ENCODE data around the gene TTC33.

The TTC33 gene

GRCh38 chr5:40655138-40655537, 100.6 kb downstream of the TTC33 start:
- H3K27me3 ChIP-seq (ENCODE audit: low read depth, low read length): no peaks in the 10 kb centered on the region
- H3K9me3 ChIP-seq (ENCODE audit: insufficient read depth, low read length): no peaks in the 10 kb centered on the region
- H4K20me1 ChIP-seq (ENCODE audit: insufficient read depth, low read length): no peaks in the 10 kb centered on the region
- TF ChIP-seq EZH2phosphoT487 (IDR thresholded peaks at IDR 0.05; ENCODE audit: low read depth): no peak
- no peak for TF ChIP-seq CTCF (IDR thresholded peaks at IDR 0.05; ENCODE audit: low read depth, low read length)
- no peaks in the 10 kb centered on the region for H3K36me3 ChIP-seq (replicated peaks; ENCODE audit: low read depth, low read length)
- H3K4me2 ChIP-seq (ENCODE audit: low read length): no peak overlapping the region
- peaks cover 10% of the 10 kb centered on the region for H3K4me1 ChIP-seq (ENCODE audit: low read length)
- H3K4me3 ChIP-seq (ENCODE audit: low read length): no peak overlapping the region
- H3K79me2 ChIP-seq (ENCODE audit: low read length): no peaks in the 10 kb centered on the region
- H2AFZ ChIP-seq (ENCODE audit: low read depth, low read length): no peak overlapping the region
- H3K9ac ChIP-seq (ENCODE audit: low read length): no peak overlapping the region
- H3K27ac ChIP-seq (ENCODE audit: low read length): no peak overlapping the region

GRCh38 chr5:40654377-40654991, 101.3 kb downstream of the TTC33 start:
- H3K4me3 ChIP-seq (ENCODE audit: low read length): no peak overlapping the region
- no peak overlapping the region for H3K9ac ChIP-seq (ENCODE audit: low read length)
- no peaks in the 10 kb centered on the region for H3K79me2 ChIP-seq (ENCODE audit: low read length)
- H2AFZ ChIP-seq (ENCODE audit: low read depth, low read length): no peak overlapping the region
- no peaks in the 10 kb centered on the region for H3K27me3 ChIP-seq (ENCODE audit: low read depth, low read length)
- no peaks in the 10 kb centered on the region for H4K20me1 ChIP-seq (ENCODE audit: insufficient read depth, low read length)
- peaks cover 15% of the 10 kb centered on the region for H3K4me1 ChIP-seq (ENCODE audit: low read length)
- H3K4me2 ChIP-seq (ENCODE audit: low read length): no peak overlapping the region
- no peaks in the 10 kb centered on the region for H3K36me3 ChIP-seq (replicated peaks; ENCODE audit: low read depth, low read length)
- H3K9me3 ChIP-seq (ENCODE audit: insufficient read depth, low read length): no peaks in the 10 kb centered on the region
- no peak for TF ChIP-seq CTCF (IDR thresholded peaks at IDR 0.05; ENCODE audit: low read depth, low read length)
- no peak for TF ChIP-seq EZH2phosphoT487 (IDR thresholded peaks at IDR 0.05; ENCODE audit: low read depth)
- H3K27ac ChIP-seq (ENCODE audit: low read length): no peak overlapping the region

- Histone ChIP-seq H4K20me1 (ENCODE audit: insufficient read depth, low read length) (no peaks in the 10 kb centered on the region), H3K4me1 (ENCODE audit: low read length) (peaks cover 20% of the 10 kb centered on the region), H3K79me2 (ENCODE audit: low read length) (no peaks in the 10 kb centered on the region), H3K9ac (ENCODE audit: low read length) (no peak overlapping the region), H3K4me2 (ENCODE audit: low read length) (no peak overlapping the region), H3K4me3 (ENCODE audit: low read length) (no peak overlapping the region), H3K9me3 (ENCODE audit: insufficient read depth, low read length) (no peaks in the 10 kb centered on the region), H3K27ac (ENCODE audit: low read length) (no peak overlapping the region), H2AFZ (ENCODE audit: low read depth, low read length) (no peak overlapping the region), H3K27me3 (ENCODE audit: low read depth, low read length) (no peaks in the 10 kb centered on the region), H3K36me3 (replicated peaks; ENCODE audit: low read depth, low read length) (no peaks in the 10 kb centered on the region)
- no peak for TF ChIP-seq CTCF (IDR thresholded peaks at IDR 0.05; ENCODE audit: low read depth, low read length)
- TF ChIP-seq EZH2phosphoT487 (IDR thresholded peaks at IDR 0.05; ENCODE audit: low read depth): no peak
Measured at GRCh38 chr5:40653221-40654022, 102.3 kb downstream of the TTC33 start.

- no peak overlapping the region for H2AFZ ChIP-seq (ENCODE audit: low read depth, low read length)
- H3K9ac ChIP-seq (ENCODE audit: low read length): no peak overlapping the region
- H3K79me2 ChIP-seq (ENCODE audit: low read length): no peaks in the 10 kb centered on the region
- H4K20me1 ChIP-seq (ENCODE audit: insufficient read depth, low read length): no peaks in the 10 kb centered on the region
- H3K4me1 ChIP-seq (ENCODE audit: low read length): peaks cover 20% of the 10 kb centered on the region
- H3K4me3 ChIP-seq (ENCODE audit: low read length): no peak overlapping the region
- no peak for TF ChIP-seq EZH2phosphoT487 (IDR thresholded peaks at IDR 0.05; ENCODE audit: low read depth)
- TF ChIP-seq CTCF (IDR thresholded peaks at IDR 0.05; ENCODE audit: low read depth, low read length): no peak
- H3K27ac ChIP-seq (ENCODE audit: low read length): no peak overlapping the region
- no peaks in the 10 kb centered on the region for H3K27me3 ChIP-seq (ENCODE audit: low read depth, low read length)
- H3K4me2 ChIP-seq (ENCODE audit: low read length): no peak overlapping the region
- no peaks in the 10 kb centered on the region for H3K9me3 ChIP-seq (ENCODE audit: insufficient read depth, low read length)
- no peaks in the 10 kb centered on the region for H3K36me3 ChIP-seq (replicated peaks; ENCODE audit: low read depth, low read length)
Measured at GRCh38 chr5:40652441-40653220, 103.1 kb downstream of the TTC33 start.

Data from OCI-LY3 (cell line).